ENCODE results near the gene APOL3. TPM values are rescaled to one million over a fixed set of nuclear protein-coding genes. Genes with fewer than 3 reads are reported as not detected.

The APOL3 gene
- total RNA-seq, 2 donors from 2014 or later, result 53.1 to 101 TPM

Other genes starting within 250 kb of the APOL3 start
- 100 to 1,000 TPM; 117 to 143 TPM for gene RBFOX2, start 131.9 kb downstream of the APOL3 start, total RNA-seq
- gene APOL4, start 41.1 kb upstream of the APOL3 start, total RNA-seq, result 10 to 100 TPM in 1 of 2 donors, 1 to 10 TPM in 1; 1.4 to 30.3 TPM
- gene APOL2, start 78.8 kb upstream of the APOL3 start, total RNA-seq, result 10 to 100 TPM; 35.9 to 84.9 TPM
- 10 to 100 TPM; 40.1 to 47.3 TPM for gene APOL1, start 92.4 kb upstream of the APOL3 start, total RNA-seq
- gene MYH9, start 227.2 kb upstream of the APOL3 start, total RNA-seq, result 1,000 to 10,000 TPM; 1,447 to 1,631 TPM

All from thoracic aorta (tissue), 2 donors.